Esophagus muscularis mucosa (tissue), 4 donors: ENCODE measurements around the gene GSX2. TPM values are rescaled to one million over a fixed set of nuclear protein-coding genes. Genes with fewer than 3 reads are reported as not detected.
A peak's percentile ranks its signal among the peaks of the same experiment; 100 is the strongest.

ENCODE experiments used
- DNase-seq: peaks from one replicate; pipeline ENCODE4 v3.0.0-alpha.2; 2017; ENCODE audit errors: extremely low spot score
- H3K27ac ChIP-seq, 4 donors: fragments of 200-600 bp; sonication (generic); replicated peaks in 1 of 4; 1 replicate in 3 of 4; 2 replicates in 1 of 4; pipeline ENCODE4 v1.5.1; 2016 to 2019; ENCODE audit warnings: mild to moderate bottlenecking in 1 of 4
- H3K27me3 ChIP-seq, 4 donors: fragments of 200-600 bp; sonication (generic); one replicate each; pipeline versions ENCODE4 v1.5.1 to v1.6.0; 2016 to 2019
- H3K36me3 ChIP-seq, 4 donors: fragments of 200-600 bp; sonication (generic); one replicate each; pipeline ENCODE4 v1.5.1; 2016 to 2019
- H3K4me1 ChIP-seq, 4 donors: fragments of 200-600 bp; sonication (generic); one replicate each; pipeline ENCODE4 v1.5.1; 2016 to 2019
- H3K4me3 ChIP-seq, 4 donors: fragments of 200-600 bp; sonication (generic); 1 replicate in 2 of 4; 2 replicates in 2 of 4; pipeline ENCODE4 v1.5.1; 2016 to 2019; ENCODE audit warnings: mild to moderate bottlenecking in 4 of 4, moderate library complexity in 1 of 4
- H3K9me3 ChIP-seq, 4 donors: fragments of 200-600 bp; sonication (generic); 1 replicate in 3 of 4; 2 replicates in 1 of 4; pipeline ENCODE4 v1.5.1; 2016 to 2019
- EP300 ChIP-seq: sonication (generic); formaldehyde crosslinking; IDR thresholded peaks from one replicate; pipeline ENCODE4 v1.6.1; 2017; ENCODE audit warnings: antibody characterized with exemption
- POLR2A ChIP-seq: fragments of 450-650 bp; IDR thresholded peaks from one replicate; pipeline ENCODE4 v1.6.1; 2017; ENCODE audit warnings: antibody characterized with exemption, moderate library complexity, mild to moderate bottlenecking, low read depth
- POLR2AphosphoS5 ChIP-seq, 2 donors: sonication (generic); formaldehyde crosslinking; IDR thresholded peaks; one replicate each; pipeline ENCODE4 v1.6.1; 2017; ENCODE audit warnings: antibody characterized with exemption in 2 of 2
- WGBS: methylation state at CpG from one replicate; pipeline ENCODE4 v1.1.5; 2018; 5-methylcytosine and 5-hydroxymethylcytosine counted together
- intact Hi-C: fragments of 100-400 bp; cut with DNase I; formaldehyde crosslinking; loops from one replicate; pipeline ENCODE4 v1.15.1; 2023
- total RNA-seq, 4 donors: library from RNA; depleted of rRNA; stranded (reverse); fragments of >200 nt; gene quantifications; one replicate each; pipeline versions ENCODE4 v1.1.0 to v1.2.1, GENCODE V29; 2016
- TF ChIP-seq, protein P1 (sequence below), 3 experiments: fragments of 200-600 bp in 2 of 3; fragments of 450-650 bp in 1 of 3; sonication (generic) in 2 of 3; IDR thresholded peaks; one replicate each; pipeline ENCODE4 v1.5.1; 2017 to 2019; ENCODE audit warnings: antibody characterized with exemption in 3 of 3, mild to moderate bottlenecking in 2 of 3, moderate library complexity in 1 of 3

GSX2 gene
- total RNA-seq, 4 donors from 2014 or later, result not detected

GRCh38 chr4:54056360-54056759 lies 43.6 kb upstream of the GSX2 start:
- Histone ChIP-seq H3K4me3 (no peak overlapping the region), H3K9me3 (no peaks in the 10 kb centered on the region), H3K4me1 (peaks cover 36 to 75% (median 63%) of the 10 kb centered on the region in 4 donors), H3K27ac (no peak overlapping the region), H3K36me3 (no peaks in the 10 kb centered on the region), H3K27me3 (no peaks in the 10 kb centered on the region)
- intact Hi-C loops, result no loop called here
- DNase-seq, result no peak
- TF ChIP-seq EP300 (no peak), POLR2AphosphoS5 (IDR thresholded peaks at IDR 0.05) (no peak), POLR2A (no peak)
- TF ChIP-seq, protein P1, sequence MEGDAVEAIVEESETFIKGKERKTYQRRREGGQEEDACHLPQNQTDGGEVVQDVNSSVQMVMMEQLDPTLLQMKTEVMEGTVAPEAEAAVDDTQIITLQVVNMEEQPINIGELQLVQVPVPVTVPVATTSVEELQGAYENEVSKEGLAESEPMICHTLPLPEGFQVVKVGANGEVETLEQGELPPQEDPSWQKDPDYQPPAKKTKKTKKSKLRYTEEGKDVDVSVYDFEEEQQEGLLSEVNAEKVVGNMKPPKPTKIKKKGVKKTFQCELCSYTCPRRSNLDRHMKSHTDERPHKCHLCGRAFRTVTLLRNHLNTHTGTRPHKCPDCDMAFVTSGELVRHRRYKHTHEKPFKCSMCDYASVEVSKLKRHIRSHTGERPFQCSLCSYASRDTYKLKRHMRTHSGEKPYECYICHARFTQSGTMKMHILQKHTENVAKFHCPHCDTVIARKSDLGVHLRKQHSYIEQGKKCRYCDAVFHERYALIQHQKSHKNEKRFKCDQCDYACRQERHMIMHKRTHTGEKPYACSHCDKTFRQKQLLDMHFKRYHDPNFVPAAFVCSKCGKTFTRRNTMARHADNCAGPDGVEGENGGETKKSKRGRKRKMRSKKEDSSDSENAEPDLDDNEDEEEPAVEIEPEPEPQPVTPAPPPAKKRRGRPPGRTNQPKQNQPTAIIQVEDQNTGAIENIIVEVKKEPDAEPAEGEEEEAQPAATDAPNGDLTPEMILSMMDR (IDR thresholded peaks at IDR 0.05), result no peak

- Histone ChIP-seq H3K4me1 (peaks cover 42 to 78% (median 67%) of the 10 kb centered on the region in 4 donors), H3K27ac (no peak overlapping the region), H3K27me3 (no peaks in the 10 kb centered on the region), H3K36me3 (no peaks in the 10 kb centered on the region), H3K9me3 (no peaks in the 10 kb centered on the region), H3K4me3 (no peak overlapping the region)
- TF ChIP-seq POLR2AphosphoS5 (IDR thresholded peaks at IDR 0.05) (no peak), POLR2A (no peak), EP300 (no peak)
- TF ChIP-seq, protein P1 (IDR thresholded peaks at IDR 0.05), result no peak
- 81% methylated on average over 3 of the region's 3 CpGs for WGBS
- intact Hi-C loops, result no loop called here
- DNase-seq, result no peak
These were observed 41.8 kb upstream of the GSX2 start for GRCh38 chr4:54058171-54058570.

DNA sequence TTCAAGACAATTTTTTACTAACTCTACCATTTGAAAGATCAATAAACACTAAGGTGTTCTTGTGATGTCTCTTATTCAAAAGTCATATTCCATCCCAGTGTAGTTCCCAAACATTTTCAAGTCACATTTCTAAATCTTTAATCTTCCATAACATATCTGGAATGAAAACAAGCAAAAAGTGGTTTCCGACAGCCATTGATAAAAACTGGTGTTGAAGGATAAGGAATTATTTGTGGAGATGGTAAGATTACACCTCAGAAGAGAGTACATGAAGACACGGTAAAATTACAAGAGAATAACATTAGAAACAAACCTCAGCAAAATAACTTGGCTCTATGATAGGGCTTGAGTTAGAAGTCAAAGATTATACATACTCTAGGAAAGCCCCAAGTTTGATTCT lies 39.8 kb upstream of the GSX2 start:
- Histone ChIP-seq H3K4me1 (peaks cover 43 to 71% (median 66%) of the 10 kb centered on the region in 4 donors), H3K4me3 (no peak overlapping the region), H3K36me3 (no peaks in the 10 kb centered on the region), H3K27ac (no peak overlapping the region), H3K27me3 (no peaks in the 10 kb centered on the region), H3K9me3 (no peaks in the 10 kb centered on the region)
- no peak for TF ChIP-seq POLR2A
- TF ChIP-seq, protein P1 (IDR thresholded peaks at IDR 0.05), result no peak
- no peak for TF ChIP-seq EP300
- TF ChIP-seq POLR2AphosphoS5 (IDR thresholded peaks at IDR 0.05), result no peak
- no peak for DNase-seq
- intact Hi-C loops, result loop anchor here (10.0 kb wide), 1 partner anchor 685 kb away; the partner anchor contains the start of gene FIP1L1
- WGBS, result 75% methylated on average over 2 of the region's 2 CpGs

GRCh38 chr4:54061067-54061466 lies 38.9 kb upstream of the GSX2 start:
- DNase-seq, result no peak
- WGBS, result 65% methylated on average over 3 of the region's 3 CpGs
- intact Hi-C loops, result loop anchor here (10.0 kb wide), 1 partner anchor 686 kb away; the partner anchor contains the start of gene FIP1L1
- H3K4me1 ChIP-seq, result peaks cover 52 to 81% (median 74%) of the 10 kb centered on the region in 4 donors
- H3K9me3 ChIP-seq, result no peaks in the 10 kb centered on the region
- peak overlapping the region in 2 of 4 donors; percentile 77 to 96 for H3K4me3 ChIP-seq
- H3K27me3 ChIP-seq, result no peaks in the 10 kb centered on the region
- H3K27ac ChIP-seq, result no peak overlapping the region
- no peak for TF ChIP-seq POLR2A
- no peak for TF ChIP-seq POLR2AphosphoS5 (IDR thresholded peaks at IDR 0.05)
- TF ChIP-seq EP300, result no peak
- TF ChIP-seq, protein P1 (IDR thresholded peaks at IDR 0.05), result no peak
- H3K36me3 ChIP-seq, result no peaks in the 10 kb centered on the region

GRCh38 chr4:54061873-54062272 lies 38.1 kb upstream of the GSX2 start:
- intact Hi-C loops, result loop anchor here (10.0 kb wide), 1 partner anchor 687 kb away; the partner anchor contains the start of gene FIP1L1
- no peak for TF ChIP-seq POLR2AphosphoS5 (IDR thresholded peaks at IDR 0.05)
- TF ChIP-seq, protein P1 (IDR thresholded peaks at IDR 0.05), result no peak
- no peak for TF ChIP-seq POLR2A
- no peak for TF ChIP-seq EP300
- no peaks in the 10 kb centered on the region for H3K9me3 ChIP-seq
- no peaks in the 10 kb centered on the region for H3K36me3 ChIP-seq
- no peaks in the 10 kb centered on the region for H3K27me3 ChIP-seq
- 93% methylated on average over 1 of the region's 1 CpG for WGBS
- no peak overlapping the region for H3K27ac ChIP-seq
- H3K4me1 ChIP-seq, result peaks cover 58 to 82% (median 73%) of the 10 kb centered on the region in 4 donors
- peak overlapping the region; percentile 77 to 96 (median 95) for H3K4me3 ChIP-seq
- DNase-seq, result no peak
